Aorta (tissue), 5 donors: ENCODE data around the gene FGF14. TPM values are rescaled to one million over a fixed set of nuclear protein-coding genes. Genes with fewer than 3 reads are reported as not detected.

Experiments
- ATAC-seq: fragments of 200-7000 bp; cut with Tn5 transposase; one replicate; pipeline ENCODE4 v1.9.1; 2022; ENCODE audit warnings: moderate library complexity; ENCODE audit not compliant: low FRiP score
- DNase-seq, 2 donors: peaks; one replicate each; pipeline ENCODE4 v3.0.0-alpha.2; 2020
- H3K27ac ChIP-seq, 2 donors: one replicate each; pipeline ENCODE4 v1.5.1; 2013; ENCODE audit warnings: low read length in 2 of 2, mild to moderate bottlenecking in 2 of 2, moderate library complexity in 2 of 2, control low read depth in 1 of 2, inconsistent platforms in 1 of 2, low read depth in 1 of 2
- H3K27me3 ChIP-seq, 2 donors: one replicate each; pipeline ENCODE4 v1.6.1; 2013; ENCODE audit warnings: control low read depth in 1 of 2, low read length in 1 of 2, mild to moderate bottlenecking in 1 of 2, moderate library complexity in 1 of 2; ENCODE audit not compliant: insufficient read depth in 2 of 2, control insufficient read depth in 1 of 2
- H3K36me3 ChIP-seq, 2 donors: one replicate each; pipeline ENCODE4 v1.6.1; 2013; ENCODE audit warnings: control low read depth in 1 of 2, low read length in 1 of 2, mild to moderate bottlenecking in 1 of 2; ENCODE audit not compliant: insufficient read depth in 2 of 2, control insufficient read depth in 1 of 2
- H3K4me1 ChIP-seq, 2 donors: one replicate each; pipeline ENCODE4 v1.6.1; 2013; ENCODE audit warnings: low read length in 2 of 2, control low read depth in 1 of 2, mild to moderate bottlenecking in 1 of 2, moderate library complexity in 1 of 2; ENCODE audit not compliant: insufficient read depth in 2 of 2, control insufficient read depth in 1 of 2
- H3K4me3 ChIP-seq, 2 donors: one replicate each; pipeline ENCODE4 v1.5.1; 2013; ENCODE audit warnings: low read length in 2 of 2, control low read depth in 1 of 2, mild to moderate bottlenecking in 1 of 2
- H3K9me3 ChIP-seq: one replicate; pipeline ENCODE4 v1.6.1; 2013; ENCODE audit warnings: mild to moderate bottlenecking, low read length; ENCODE audit not compliant: control insufficient read depth
- WGBS, 2 donors: extraction: QIAGEN DNeasy Blood & Tissue Kit; methylation state at CpG; one replicate each; pipeline ENCODE4 v1.1.7; 2013; 5-methylcytosine and 5-hydroxymethylcytosine counted together
- intact Hi-C, 2 donors: fragments of 100-400 bp; cut with DNase I; formaldehyde crosslinking; loops; one replicate each; pipeline versions ENCODE4 v1.14.2 to v1.15.0; 2022
- polyA plus RNA-seq, 2 donors: library from polyadenylated mRNA; stranded (reverse); fragments of 200-250 nt; gene quantifications; one replicate each; pipeline ENCODE4 v1.2.3, GENCODE V29; 2013
- total RNA-seq, 2 donors: library from RNA; stranded (reverse); fragmentation: NEBNext Ultra II Directional; extraction: Animal tissue kit (Norgen Biotek cat#: 25700); gene quantifications; one replicate each; pipeline ENCODE4 v1.2.1, GENCODE V29; 2021
- donor health status: healthy with polysubstance abuse.
- donor health status: Bipolar disorder and iron deficiency.
- donor health status: DM: no; HTN: no; CAD: no.
- donor health status: DM: no; HTN: no; CAD: no.
- donor health status: DM: yes; HTN: yes; CAD: no.

The FGF14 gene
- total and polyA plus RNA-seq, 4 donors: 0.13 to 4.6 (median 0.72) TPM

DNA sequence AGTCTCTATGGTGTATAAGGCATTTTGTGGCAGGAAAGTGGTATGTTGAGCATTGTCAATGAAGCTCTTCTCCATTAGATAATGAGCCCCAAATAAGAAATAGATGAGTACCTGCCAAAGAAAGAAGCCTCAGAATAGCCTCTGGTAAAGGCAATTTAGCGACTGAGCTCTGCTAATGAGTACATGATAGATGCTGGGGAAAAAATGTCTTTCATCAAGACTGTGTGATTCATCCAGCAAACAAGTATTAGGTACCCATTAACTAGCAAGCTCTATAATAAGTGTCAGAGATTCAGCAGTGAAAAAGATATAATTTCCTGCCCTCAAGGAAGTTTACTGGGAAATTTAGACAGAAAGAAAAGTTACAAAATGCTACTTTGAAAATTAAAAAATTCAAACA lies 654.8 kb downstream of the FGF14 start:
- no peaks in the 10 kb centered on the region for H3K4me1 ChIP-seq

GRCh38 chr13:101746513-101746912 lies 655.3 kb downstream of the FGF14 start:
- H3K9me3 ChIP-seq: no peaks in the 10 kb centered on the region
- H3K27me3 ChIP-seq: no peaks in the 10 kb centered on the region
- ATAC-seq: no peak
- no peak for DNase-seq
- 95 to 97% methylated on average over 2 of the region's 2 CpGs for WGBS, 2 donors
- H3K4me1 ChIP-seq: no peaks in the 10 kb centered on the region
- no peaks in the 10 kb centered on the region for H3K36me3 ChIP-seq
- H3K4me3 ChIP-seq: no peak overlapping the region
- no peak overlapping the region for H3K27ac ChIP-seq
- intact Hi-C loops: no loop called here

More for the DNA sequence above, 654.8 kb downstream of the FGF14 start:
- Histone ChIP-seq H3K36me3 (no peaks in the 10 kb centered on the region), H3K27me3 (no peaks in the 10 kb centered on the region), H3K4me3 (no peak overlapping the region), H3K27ac (no peak overlapping the region), H3K9me3 (no peaks in the 10 kb centered on the region)
- intact Hi-C loops: no loop called here
- 91% methylated on average over 1 of the region's 1 CpG for WGBS, 2 donors
- ATAC-seq: no peak
- DNase-seq: no peak

- H3K4me3 ChIP-seq: no peak overlapping the region
- H3K27ac ChIP-seq: no peak overlapping the region
- DNase-seq: no peak
- no peaks in the 10 kb centered on the region for H3K27me3 ChIP-seq
- 91 to 93% methylated on average over 9 of the region's 9 CpGs for WGBS, 2 donors
- no peaks in the 10 kb centered on the region for H3K4me1 ChIP-seq
- no peak for ATAC-seq
- intact Hi-C loops: no loop called here
- no peaks in the 10 kb centered on the region for H3K9me3 ChIP-seq
- H3K36me3 ChIP-seq: no peaks in the 10 kb centered on the region
Measured at GRCh38 chr13:101739382-101740178, 662.3 kb downstream of the FGF14 start.

- no peak for ATAC-seq
- H3K36me3 ChIP-seq: no peaks in the 10 kb centered on the region
- intact Hi-C loops: no loop called here
Measured at GRCh38 chr13:101738336-101738735, 663.5 kb downstream of the FGF14 start.

DNA sequence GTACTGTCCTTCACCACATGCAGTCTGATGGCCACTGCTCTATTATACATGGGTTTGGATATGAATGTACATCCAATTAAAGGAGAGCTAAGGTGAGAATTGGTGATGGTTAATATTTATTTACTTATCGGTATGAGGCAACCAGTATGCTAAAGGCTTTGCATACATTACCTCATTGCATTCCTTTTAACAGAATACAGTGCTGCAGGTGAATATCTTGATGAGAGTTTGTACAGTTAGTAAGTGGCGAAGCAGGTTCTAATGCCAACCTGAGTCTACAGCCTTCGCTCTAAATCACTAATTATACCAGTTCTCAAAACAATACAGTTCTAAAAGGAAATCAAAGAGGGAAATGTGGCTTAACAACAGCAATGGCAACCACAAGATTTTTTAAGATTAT lies 665.3 kb downstream of the FGF14 start:
- Histone ChIP-seq H3K9me3 (no peaks in the 10 kb centered on the region), H3K27ac (no peak overlapping the region), H3K27me3 (no peaks in the 10 kb centered on the region), H3K4me3 (no peak overlapping the region), H3K4me1 (no peaks in the 10 kb centered on the region), H3K36me3 (no peaks in the 10 kb centered on the region)
- ATAC-seq (no peak), DNase-seq (no peak)
- WGBS, 2 donors: 64 to 66% methylated on average over 3 of the region's 3 CpGs
- intact Hi-C loops: no loop called here

More at GRCh38 chr13:101738336-101738735, 663.5 kb downstream of the FGF14 start:
- Histone ChIP-seq H3K9me3 (no peaks in the 10 kb centered on the region), H3K27me3 (no peaks in the 10 kb centered on the region), H3K4me1 (no peaks in the 10 kb centered on the region), H3K27ac (no peak overlapping the region), H3K4me3 (no peak overlapping the region)
- WGBS, 2 donors: 93 to 94% methylated on average over 2 of the region's 2 CpGs
- no peak for DNase-seq

- Histone ChIP-seq H3K27ac (no peak overlapping the region), H3K27me3 (no peaks in the 10 kb centered on the region), H3K36me3 (no peaks in the 10 kb centered on the region), H3K4me1 (no peaks in the 10 kb centered on the region), H3K4me3 (no peak overlapping the region), H3K9me3 (no peaks in the 10 kb centered on the region)
- ATAC-seq: no peak
- WGBS, 2 donors: 81 to 86% methylated on average over 3 of the region's 3 CpGs
- no peak for DNase-seq
- intact Hi-C loops: no loop called here
Measured at GRCh38 chr13:101730420-101731000, 671.3 kb downstream of the FGF14 start.

- WGBS, 2 donors: 78 to 84% methylated on average over 3 of the region's 3 CpGs
Measured at GRCh38 chr13:101728615-101729014, 673.2 kb downstream of the FGF14 start.

DNA sequence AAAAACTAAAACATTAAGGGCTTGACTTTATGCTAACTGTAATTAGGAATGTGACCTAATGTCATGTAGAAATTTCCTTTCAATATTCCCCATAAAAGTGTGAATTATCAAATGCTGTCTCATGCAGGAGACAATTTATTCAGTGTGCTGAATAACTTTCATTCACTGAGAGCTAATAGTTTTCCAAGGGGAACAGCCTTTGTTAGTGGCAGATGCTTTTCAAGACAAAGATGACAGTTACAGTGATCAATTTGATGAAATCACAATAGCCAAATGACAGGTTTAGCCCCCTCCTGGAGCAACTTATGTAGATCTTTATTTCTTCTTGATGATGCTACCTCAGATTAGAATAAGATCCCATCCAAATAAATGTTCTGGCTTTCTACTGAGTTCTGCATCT lies 673.8 kb downstream of the FGF14 start:
- Histone ChIP-seq H3K4me1 (no peaks in the 10 kb centered on the region), H3K4me3 (no peak overlapping the region), H3K27ac (no peak overlapping the region), H3K27me3 (no peaks in the 10 kb centered on the region), H3K9me3 (no peaks in the 10 kb centered on the region), H3K36me3 (no peaks in the 10 kb centered on the region)
- ATAC-seq: no peak
- no peak for DNase-seq
- intact Hi-C loops: loop anchor here in 1 of 2 donors (10.0 kb wide), 1 partner anchor 73 kb away; no protein-coding TSS in a partner anchor

More at GRCh38 chr13:101728615-101729014, 673.2 kb downstream of the FGF14 start:
- no peak for ATAC-seq
- Histone ChIP-seq H3K36me3 (no peaks in the 10 kb centered on the region), H3K4me3 (no peak overlapping the region), H3K27ac (no peak overlapping the region), H3K4me1 (no peaks in the 10 kb centered on the region), H3K27me3 (no peaks in the 10 kb centered on the region), H3K9me3 (no peaks in the 10 kb centered on the region)
- intact Hi-C loops: loop anchor here in 1 of 2 donors (10.0 kb wide), 1 partner anchor 74 kb away; no protein-coding TSS in a partner anchor
- DNase-seq: no peak

- H3K4me1 ChIP-seq: no peaks in the 10 kb centered on the region
- WGBS, 2 donors: 4 to 22% methylated on average over 1 of the region's 1 CpG
- ATAC-seq: no peak
- no peak for DNase-seq
- H3K4me3 ChIP-seq: no peak overlapping the region
- H3K9me3 ChIP-seq: no peaks in the 10 kb centered on the region
- no peak overlapping the region for H3K27ac ChIP-seq
- intact Hi-C loops: loop anchor here in 1 of 2 donors (10.0 kb wide), 1 partner anchor 72 kb away; no protein-coding TSS in a partner anchor
- H3K36me3 ChIP-seq: no peaks in the 10 kb centered on the region
- H3K27me3 ChIP-seq: no peaks in the 10 kb centered on the region
Measured at GRCh38 chr13:101727118-101727517, 674.7 kb downstream of the FGF14 start.
